GM20431 (cell line): ENCODE results near the gene ARPP19.
"Not testable (repeated sequence)": the region's sequence is repeated elsewhere in the genome, so short reads cannot be mapped to it uniquely, and the experiment has no call there.

Experiments used
- in situ Hi-C: fragments of 300-500 bp; cut with MseI, MboI; formaldehyde crosslinking; loops from one replicate; pipeline ENCODE4 v1.15.0; 2020; ENCODE audit warnings: low sequenced_read_pairs; ENCODE audit not compliant: unreplicated experiment

ARPP19 gene

GRCh38 chr15:52517014-52517413 is 51.8 kb downstream of the ARPP19 start:
- in situ Hi-C loops, result no loop called here

GRCh38 chr15:52515343-52515742 is 53.5 kb downstream of the ARPP19 start:
- in situ Hi-C loops, result no loop called here

DNA sequence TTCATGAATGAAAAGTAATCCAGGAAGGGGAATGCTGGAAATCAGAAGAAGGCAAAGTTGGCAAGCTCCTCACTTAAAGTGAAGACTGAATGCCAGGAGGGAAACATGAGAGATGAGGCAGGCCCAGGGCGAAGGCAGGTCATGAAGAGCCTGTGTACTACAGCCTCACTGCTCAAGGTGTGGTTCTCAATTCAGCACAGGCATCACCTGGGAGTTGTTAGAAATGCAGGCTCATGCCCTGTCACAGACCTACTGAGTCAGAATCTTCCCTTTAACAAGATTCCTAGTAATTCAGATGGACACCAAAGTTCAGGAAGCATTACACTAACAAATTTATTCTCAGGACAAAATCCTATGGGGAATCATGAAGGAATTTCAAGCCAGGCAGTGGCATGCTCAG is 54.3 kb downstream of the ARPP19 start:
- in situ Hi-C loops, result no loop called here

DNA sequence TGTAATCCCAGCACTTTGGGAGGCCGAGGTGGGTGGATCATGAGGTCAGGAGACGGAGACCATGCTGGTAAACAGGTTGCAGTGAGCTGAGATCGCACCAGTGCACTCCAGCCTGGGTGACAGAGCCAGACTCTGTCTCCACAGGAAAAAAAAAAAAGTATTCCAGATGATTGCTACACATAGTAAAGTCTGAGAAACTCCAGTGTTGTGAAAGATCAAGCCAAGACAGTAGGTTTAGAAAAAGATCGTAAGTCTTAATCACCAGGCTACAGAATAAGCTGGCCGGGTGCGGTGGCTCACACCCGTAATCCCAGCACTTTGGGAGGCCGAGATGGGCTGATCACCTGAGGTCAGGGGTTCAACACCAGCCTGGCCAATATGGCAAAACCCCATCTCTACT is 56.0 kb downstream of the ARPP19 start:
- in situ Hi-C loops, result not testable (repeated sequence)

GRCh38 chr15:52511084-52511483 is 57.7 kb downstream of the ARPP19 start:
- in situ Hi-C loops, result no loop called here

- in situ Hi-C loops, result no loop called here
Measured at GRCh38 chr15:52509500-52510245, 59.2 kb downstream of the ARPP19 start.

DNA sequence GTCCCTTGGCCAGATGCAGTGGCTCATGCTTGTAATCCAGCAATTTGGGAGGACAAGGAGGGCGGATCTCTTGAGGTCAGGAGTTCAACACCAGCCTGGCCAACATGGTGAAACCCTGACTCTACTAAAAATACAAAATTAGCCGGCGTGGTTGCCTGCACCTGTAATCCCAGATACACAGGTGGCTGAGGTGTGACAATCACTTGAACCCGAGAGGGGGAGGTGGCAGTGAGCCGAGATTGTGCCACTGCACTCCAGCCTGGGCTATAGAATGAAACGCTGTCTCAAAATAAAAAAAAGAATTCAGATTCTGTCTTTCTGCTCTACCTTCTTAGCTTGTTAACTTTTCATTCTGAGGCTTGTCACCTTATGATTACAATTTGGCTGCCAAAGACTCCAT is 62.3 kb downstream of the ARPP19 start:
- in situ Hi-C loops, result no loop called here

- in situ Hi-C loops, result no loop called here
Measured at GRCh38 chr15:52505151-52505550, 63.7 kb downstream of the ARPP19 start.

GRCh38 chr15:52503788-52504496 is 64.9 kb downstream of the ARPP19 start:
- in situ Hi-C loops, result no loop called here

DNA sequence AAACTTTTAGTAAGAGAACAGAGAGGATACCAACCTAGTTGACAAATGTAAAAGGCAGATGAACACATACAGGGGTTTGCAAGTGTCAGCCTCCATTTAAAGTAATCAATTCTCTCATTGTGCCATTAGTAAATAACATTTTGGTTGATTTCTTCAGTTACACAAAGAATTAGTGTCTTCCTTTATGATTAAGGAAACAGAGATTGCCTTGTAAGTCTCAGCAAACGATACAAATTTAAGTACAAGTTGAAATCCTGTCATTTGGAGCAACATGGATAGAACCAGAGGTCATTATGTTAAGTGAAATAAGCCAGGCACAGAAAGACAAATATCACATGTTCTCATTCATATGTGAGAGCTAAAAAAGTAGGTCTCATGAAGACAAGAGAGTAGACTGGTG is 66.2 kb downstream of the ARPP19 start:
- in situ Hi-C loops, result no loop called here

GRCh38 chr15:52499506-52499905 is 69.3 kb downstream of the ARPP19 start:
- in situ Hi-C loops, result no loop called here

- in situ Hi-C loops, result no loop called here
Measured at GRCh38 chr15:52498706-52499105, 70.1 kb downstream of the ARPP19 start.
